ENCODE results near the gene AQP12B. TPM values are rescaled to one million over a fixed set of nuclear protein-coding genes. Genes with fewer than 3 reads are reported as not detected.

Gene AQP12B
- total and polyA plus RNA-seq, 2 experiments from 2014 or later: not detected

- no peak overlapping the region for H3K4me2 ChIP-seq (ENCODE audit: unreplicated experiment)
- no peak overlapping the region for H3K27ac ChIP-seq
- no peaks in the 10 kb centered on the region for H3K9me3 ChIP-seq (ENCODE audit: low read depth)
- TF ChIP-seq EZH2 (IDR thresholded peaks at IDR 0.05; ENCODE audit: insufficient read depth, poor library complexity, severe bottlenecking) (no peak), EZH2phosphoT487 (IDR thresholded peaks at IDR 0.05; ENCODE audit: insufficient read depth, low read depth) (no peak)
- H2AFZ ChIP-seq: no peak overlapping the region
- peaks cover 41% of the 10 kb centered on the region for H3K27me3 ChIP-seq (replicated peaks; ENCODE audit: insufficient read depth)
- DNase-seq: no peak
- no peak overlapping the region for H3K9ac ChIP-seq
- in situ Hi-C loops (cut with MboI): no loop called here
- H3K4me3 ChIP-seq: no peak overlapping the region
- no peaks in the 10 kb centered on the region for H3K9me2 ChIP-seq (ENCODE audit: insufficient read depth)
- no peaks in the 10 kb centered on the region for H3K4me1 ChIP-seq (ENCODE audit: insufficient read depth)
- WGBS, 2 experiments (ENCODE audit: low coverage in 1 of 2, low lambda C conversion rate in 2 of 2, missing lambda C conversion rate in 2 of 2): 54 to 56% methylated on average over 25 of the region's 25 CpGs
- no peaks in the 10 kb centered on the region for H3F3A ChIP-seq (ENCODE audit: insufficient read depth)
- H4K20me1 ChIP-seq (ENCODE audit: insufficient read depth): no peaks in the 10 kb centered on the region
- H3K36me3 ChIP-seq (ENCODE audit: low read depth): no peaks in the 10 kb centered on the region
- no peaks in the 10 kb centered on the region for H3K79me2 ChIP-seq (ENCODE audit: insufficient read depth)
Measured at GRCh38 chr2:240713071-240713927, 30.6 kb upstream of the AQP12B start.

GRCh38 chr2:240712121-240712520 lies 29.4 kb upstream of the AQP12B start:
- H3K27me3 ChIP-seq (replicated peaks; ENCODE audit: insufficient read depth): peaks cover 46% of the 10 kb centered on the region
- H3K4me3 ChIP-seq: no peak overlapping the region
- no peak for DNase-seq
- H3K9me2 ChIP-seq (ENCODE audit: insufficient read depth): no peaks in the 10 kb centered on the region
- no peaks in the 10 kb centered on the region for H3K36me3 ChIP-seq (ENCODE audit: low read depth)
- H3K4me1 ChIP-seq (ENCODE audit: insufficient read depth): no peaks in the 10 kb centered on the region
- no peaks in the 10 kb centered on the region for H3K9me3 ChIP-seq (ENCODE audit: low read depth)
- no peak overlapping the region for H2AFZ ChIP-seq
- H3K79me2 ChIP-seq (ENCODE audit: insufficient read depth): no peaks in the 10 kb centered on the region
- H4K20me1 ChIP-seq (ENCODE audit: insufficient read depth): no peaks in the 10 kb centered on the region
- no peak overlapping the region for H3K9ac ChIP-seq
- no peaks in the 10 kb centered on the region for H3F3A ChIP-seq (ENCODE audit: insufficient read depth)
- TF ChIP-seq EZH2phosphoT487 (IDR thresholded peaks at IDR 0.05; ENCODE audit: insufficient read depth, low read depth) (no peak), EZH2 (IDR thresholded peaks at IDR 0.05; ENCODE audit: insufficient read depth, poor library complexity, severe bottlenecking) (no peak)
- WGBS, 2 experiments (ENCODE audit: low coverage in 1 of 2, low lambda C conversion rate in 2 of 2, missing lambda C conversion rate in 2 of 2): 65 to 71% methylated on average over 9 of the region's 9 CpGs
- in situ Hi-C loops (cut with MboI): no loop called here
- no peak overlapping the region for H3K4me2 ChIP-seq (ENCODE audit: unreplicated experiment)
- no peak overlapping the region for H3K27ac ChIP-seq

DNA sequence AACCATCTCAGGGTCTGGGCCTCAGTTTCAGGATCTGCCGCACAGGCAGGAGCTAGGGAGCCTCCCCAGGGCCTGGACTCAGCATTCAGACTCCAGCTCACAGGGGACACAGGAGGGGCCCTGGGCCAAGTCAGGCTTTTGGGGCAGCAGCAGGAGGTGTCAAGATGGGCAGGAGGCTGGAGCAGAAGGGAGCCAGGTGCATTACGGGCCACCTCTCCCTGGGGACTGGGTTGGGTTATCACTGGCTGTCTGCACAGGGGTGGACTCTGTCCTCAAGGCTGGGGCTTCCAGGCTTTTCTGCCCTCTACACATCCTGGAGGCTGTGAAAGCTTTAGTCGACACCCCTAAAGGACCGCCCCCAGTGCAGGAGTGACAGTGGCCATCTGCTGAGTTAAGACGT lies 29.0 kb upstream of the AQP12B start:
- Histone ChIP-seq H3K4me1 (ENCODE audit: insufficient read depth) (no peaks in the 10 kb centered on the region), H3K27ac (no peak overlapping the region), H3K9ac (no peak overlapping the region), H3K4me2 (ENCODE audit: unreplicated experiment) (no peak overlapping the region), H3K36me3 (ENCODE audit: low read depth) (no peaks in the 10 kb centered on the region), H2AFZ (no peak overlapping the region), H3K27me3 (replicated peaks; ENCODE audit: insufficient read depth) (peaks cover 46% of the 10 kb centered on the region), H4K20me1 (ENCODE audit: insufficient read depth) (no peaks in the 10 kb centered on the region), H3K79me2 (ENCODE audit: insufficient read depth) (no peaks in the 10 kb centered on the region), H3K9me3 (ENCODE audit: low read depth) (no peaks in the 10 kb centered on the region), H3K9me2 (ENCODE audit: insufficient read depth) (no peaks in the 10 kb centered on the region), H3K4me3 (no peak overlapping the region), H3F3A (ENCODE audit: insufficient read depth) (no peaks in the 10 kb centered on the region)
- in situ Hi-C loops (cut with MboI): no loop called here
- no peak for DNase-seq
- 52 to 62% methylated on average over 5 of the region's 5 CpGs for WGBS, 2 experiments (ENCODE audit: low coverage in 1 of 2, low lambda C conversion rate in 2 of 2, missing lambda C conversion rate in 2 of 2)
- TF ChIP-seq EZH2phosphoT487 (IDR thresholded peaks at IDR 0.05; ENCODE audit: insufficient read depth, low read depth): no peak
- TF ChIP-seq EZH2 (IDR thresholded peaks at IDR 0.05; ENCODE audit: insufficient read depth, poor library complexity, severe bottlenecking): no peak

- WGBS, 2 experiments (ENCODE audit: low coverage in 1 of 2, low lambda C conversion rate in 2 of 2, missing lambda C conversion rate in 2 of 2): 54 to 60% methylated on average over 9 of the region's 9 CpGs
- in situ Hi-C loops (cut with MboI): no loop called here
Measured at GRCh38 chr2:240711296-240711695, 28.6 kb upstream of the AQP12B start.

More at GRCh38 chr2:240711296-240711695, 28.6 kb upstream of the AQP12B start:
- no peaks in the 10 kb centered on the region for H4K20me1 ChIP-seq (ENCODE audit: insufficient read depth)
- H3K79me2 ChIP-seq (ENCODE audit: insufficient read depth): no peaks in the 10 kb centered on the region
- H3K27me3 ChIP-seq (replicated peaks; ENCODE audit: insufficient read depth): peaks cover 49% of the 10 kb centered on the region
- no peak overlapping the region for H3K27ac ChIP-seq
- no peak for DNase-seq
- H3K9me2 ChIP-seq (ENCODE audit: insufficient read depth): no peaks in the 10 kb centered on the region
- H3K4me2 ChIP-seq (ENCODE audit: unreplicated experiment): no peak overlapping the region
- H2AFZ ChIP-seq: no peak overlapping the region
- H3K36me3 ChIP-seq (ENCODE audit: low read depth): no peaks in the 10 kb centered on the region
- H3K4me3 ChIP-seq: no peak overlapping the region
- no peaks in the 10 kb centered on the region for H3K9me3 ChIP-seq (ENCODE audit: low read depth)
- H3K4me1 ChIP-seq (ENCODE audit: insufficient read depth): no peaks in the 10 kb centered on the region
- no peak for TF ChIP-seq EZH2 (IDR thresholded peaks at IDR 0.05; ENCODE audit: insufficient read depth, poor library complexity, severe bottlenecking)
- TF ChIP-seq EZH2phosphoT487 (IDR thresholded peaks at IDR 0.05; ENCODE audit: insufficient read depth, low read depth): no peak
- no peaks in the 10 kb centered on the region for H3F3A ChIP-seq (ENCODE audit: insufficient read depth)
- H3K9ac ChIP-seq: no peak overlapping the region

All from GM23248 (cell line).